Midbrain (tissue), 1 donor: ENCODE results near the gene PPP1CC.
"Not testable (repeated sequence)": the region's sequence is repeated elsewhere in the genome, so short reads cannot be mapped to it uniquely, and the experiment has no call there.

Experiments used
- DNase-seq: peaks from one replicate; lab custom pipeline; 2025; lab: John Stamatoyannopoulos, UW

Gene PPP1CC

DNA sequence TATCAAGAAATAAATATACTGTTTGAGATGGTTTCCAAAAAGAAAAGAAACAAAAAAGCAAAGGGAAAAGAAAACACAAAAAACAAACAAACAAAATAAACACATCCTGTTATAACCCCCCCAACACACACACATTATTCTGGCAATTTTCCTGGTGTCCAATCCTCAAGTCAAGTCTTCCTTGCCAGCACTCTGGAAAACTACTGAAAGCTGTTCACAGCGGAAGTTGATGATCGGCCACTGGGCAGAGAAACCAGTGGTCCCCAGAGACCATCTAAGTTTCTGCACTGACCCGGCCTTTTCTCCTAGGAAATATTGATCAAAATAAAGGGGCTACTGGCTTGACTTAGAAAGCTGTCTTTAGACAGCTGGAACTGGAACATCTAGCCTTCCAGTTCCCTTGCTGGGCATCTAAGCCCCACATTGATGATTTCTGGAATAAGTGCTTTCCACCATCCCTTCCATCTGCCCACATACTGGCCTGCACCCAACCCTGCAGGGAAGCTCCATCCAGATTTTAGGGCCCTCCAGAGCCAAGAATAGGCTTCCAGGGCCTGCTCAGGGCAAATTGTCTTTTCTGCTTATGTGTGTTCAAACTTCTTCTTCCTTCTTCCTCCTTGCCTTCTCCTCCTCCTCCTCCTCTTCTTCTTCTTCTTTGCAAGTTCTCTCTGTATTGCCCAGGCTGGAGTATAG is 11.6 kb upstream of the PPP1CC start:
- no peak for DNase-seq

DNA sequence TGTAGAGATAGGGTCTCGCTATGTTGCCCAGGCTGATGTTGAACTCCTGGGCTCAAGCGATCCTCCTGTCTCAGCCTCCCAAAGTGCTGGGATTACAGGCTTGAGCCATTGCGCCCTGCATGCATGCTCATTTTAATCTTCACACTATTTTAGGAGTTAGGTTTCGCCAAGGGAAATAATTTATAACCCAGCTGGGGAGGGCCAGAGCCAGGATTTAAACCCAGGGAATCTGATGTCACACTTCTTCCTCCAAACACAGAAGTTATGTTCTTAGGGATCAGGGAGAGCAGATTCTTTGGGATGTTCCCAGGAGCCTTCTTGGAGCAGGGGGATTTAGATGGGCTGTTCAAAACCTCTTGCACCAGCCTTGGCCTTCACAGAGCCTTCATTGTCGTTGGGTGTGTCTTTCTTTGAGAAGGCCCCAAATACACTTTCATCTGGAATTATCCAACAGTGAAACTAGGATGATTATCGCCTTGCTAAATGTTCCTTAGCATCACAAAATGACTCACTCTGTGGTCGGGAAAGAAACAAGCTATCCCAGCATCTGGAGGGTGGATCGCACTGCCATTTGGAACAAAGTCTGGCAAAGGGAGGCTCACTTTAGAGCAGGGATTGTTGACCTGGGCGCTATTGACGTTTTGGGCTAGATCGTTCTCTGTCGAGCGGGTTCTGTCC is 8.2 kb upstream of the PPP1CC start:
- no peak for DNase-seq

DNA sequence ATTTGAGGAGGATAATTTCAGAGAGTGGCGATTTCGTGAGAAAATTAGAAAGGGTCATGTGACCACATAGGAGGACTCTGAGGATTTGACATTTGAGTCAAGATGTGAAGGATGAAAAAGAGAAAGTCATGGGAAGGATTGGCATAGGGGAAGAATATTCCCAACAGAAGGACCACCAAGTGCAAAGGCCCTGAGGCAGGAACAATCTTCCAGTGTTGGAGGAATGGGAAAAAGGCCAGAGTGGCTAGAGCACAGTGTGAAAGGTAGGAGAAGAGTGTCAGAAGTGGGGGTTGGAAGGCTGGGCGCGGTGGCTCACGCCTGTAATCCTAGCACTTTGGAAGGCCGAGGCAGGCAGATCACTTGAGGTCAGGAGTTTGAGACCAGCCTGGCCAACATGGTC is 3.9 kb upstream of the PPP1CC start:
- DNase-seq = no peak

DNA sequence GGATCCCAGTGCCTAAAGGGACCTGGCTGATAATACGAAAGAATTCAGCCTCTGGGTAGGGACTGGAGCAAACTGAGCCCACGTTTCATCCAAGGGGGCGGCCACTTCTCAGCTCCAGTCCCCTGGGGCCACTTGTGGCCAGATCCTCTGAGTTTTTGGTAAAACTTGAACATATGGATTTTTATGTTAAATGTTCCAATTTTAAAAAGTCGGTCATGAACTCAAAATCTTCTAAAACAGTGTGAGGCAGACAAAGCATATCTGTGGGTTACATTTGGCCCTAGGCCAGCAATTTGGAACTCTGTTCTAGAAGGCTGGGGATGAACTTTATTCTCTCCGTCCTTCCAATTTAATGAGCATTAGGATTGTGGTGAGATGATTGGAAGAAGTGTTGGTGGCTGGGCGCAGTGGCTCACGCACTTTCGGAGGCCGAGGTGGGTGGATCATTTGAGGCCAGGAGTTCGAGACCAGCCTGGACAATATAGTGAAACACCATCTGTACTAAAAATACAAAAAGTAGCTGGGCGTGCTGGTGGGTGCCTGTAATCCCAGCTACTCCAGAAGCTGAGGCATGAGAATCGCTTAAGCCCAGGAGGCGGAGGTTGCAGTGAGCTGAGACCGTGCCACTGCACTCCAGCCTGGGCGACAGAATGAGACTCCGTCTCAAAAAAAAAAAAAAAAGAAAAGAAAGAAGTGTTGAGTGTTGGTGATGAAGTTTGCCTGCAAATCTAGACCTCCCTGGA is 3.0 kb upstream of the PPP1CC start:
- DNase-seq = no peak

DNA sequence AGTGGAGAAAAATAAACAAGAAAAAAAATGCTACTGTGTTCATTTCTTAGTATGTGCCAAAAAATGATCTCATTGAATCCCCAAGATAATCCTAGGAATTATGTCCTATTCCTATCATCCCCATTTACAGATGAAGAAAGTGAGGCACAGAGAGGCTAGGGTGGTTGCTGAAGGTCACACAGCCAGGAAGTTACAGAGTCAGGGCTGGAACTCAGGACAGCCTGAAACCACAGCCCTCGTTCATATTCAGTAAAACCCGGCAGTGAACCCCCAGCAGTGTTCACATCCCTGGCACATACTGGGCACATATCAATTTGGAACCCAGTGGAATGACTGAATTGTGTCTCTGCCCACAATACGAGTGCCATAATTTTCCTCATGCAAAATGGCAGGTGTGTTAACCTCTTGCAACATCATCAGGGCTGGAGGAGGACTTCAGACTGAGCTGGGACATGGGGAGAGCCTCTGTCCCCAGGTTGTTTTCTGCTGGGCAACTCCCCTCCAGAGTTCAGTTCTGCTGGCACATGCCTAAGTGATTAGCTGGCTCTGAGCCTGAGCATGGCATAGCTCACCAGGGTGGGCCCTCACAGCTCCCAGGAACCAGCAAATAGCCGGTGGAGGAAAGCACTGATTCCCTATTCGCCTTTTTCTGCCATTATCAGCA is 2.0 kb upstream of the PPP1CC start:
- no peak for DNase-seq

DNA sequence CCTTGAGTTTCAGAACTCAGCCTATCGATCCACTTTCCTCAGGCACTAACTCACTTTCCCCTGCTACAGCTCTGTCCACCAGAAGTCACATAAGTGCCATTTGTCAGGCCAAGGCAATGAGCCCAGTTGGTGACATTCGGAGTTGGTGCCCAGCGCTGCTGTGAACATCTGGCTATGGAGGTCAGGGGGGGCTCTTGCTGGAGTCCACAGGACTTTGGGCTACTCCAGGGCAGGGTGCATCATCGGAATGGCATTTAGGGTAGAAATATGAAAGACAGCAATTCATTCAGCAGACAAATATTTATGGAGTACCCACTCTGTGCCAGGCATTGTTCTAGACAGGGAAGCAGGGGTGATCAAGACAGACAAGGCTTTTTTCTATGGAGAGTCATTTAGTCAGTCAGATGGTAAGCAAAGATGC is 1.5 kb upstream of the PPP1CC start:
- DNase-seq = peak; percentile 76

DNA sequence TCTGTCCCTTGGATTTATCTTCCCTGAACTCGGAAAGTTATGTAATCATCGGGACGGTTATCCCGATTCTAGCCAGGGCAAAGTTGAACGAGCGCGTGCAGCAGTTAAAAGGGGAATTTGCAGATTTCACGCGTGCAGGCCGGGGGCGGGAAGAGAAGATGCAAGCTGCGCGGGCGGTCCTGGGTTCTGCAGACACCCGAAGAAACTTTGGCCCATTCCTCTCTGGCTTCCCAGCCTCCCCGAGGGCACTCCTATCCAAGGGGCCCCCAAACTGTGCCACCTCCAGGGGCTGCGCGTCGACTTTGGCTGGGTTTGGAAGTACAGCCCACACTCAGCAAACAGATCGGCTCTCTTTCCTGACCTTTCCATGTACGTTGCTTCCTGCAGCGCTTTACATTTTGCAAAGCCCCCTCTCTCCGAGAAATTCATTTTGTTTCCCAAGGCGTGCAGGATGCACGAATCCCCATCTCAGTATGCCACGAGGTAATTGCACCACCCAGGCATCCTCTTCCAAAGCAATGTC is 941 bp upstream of the PPP1CC start:
- no peak for DNase-seq

DNA sequence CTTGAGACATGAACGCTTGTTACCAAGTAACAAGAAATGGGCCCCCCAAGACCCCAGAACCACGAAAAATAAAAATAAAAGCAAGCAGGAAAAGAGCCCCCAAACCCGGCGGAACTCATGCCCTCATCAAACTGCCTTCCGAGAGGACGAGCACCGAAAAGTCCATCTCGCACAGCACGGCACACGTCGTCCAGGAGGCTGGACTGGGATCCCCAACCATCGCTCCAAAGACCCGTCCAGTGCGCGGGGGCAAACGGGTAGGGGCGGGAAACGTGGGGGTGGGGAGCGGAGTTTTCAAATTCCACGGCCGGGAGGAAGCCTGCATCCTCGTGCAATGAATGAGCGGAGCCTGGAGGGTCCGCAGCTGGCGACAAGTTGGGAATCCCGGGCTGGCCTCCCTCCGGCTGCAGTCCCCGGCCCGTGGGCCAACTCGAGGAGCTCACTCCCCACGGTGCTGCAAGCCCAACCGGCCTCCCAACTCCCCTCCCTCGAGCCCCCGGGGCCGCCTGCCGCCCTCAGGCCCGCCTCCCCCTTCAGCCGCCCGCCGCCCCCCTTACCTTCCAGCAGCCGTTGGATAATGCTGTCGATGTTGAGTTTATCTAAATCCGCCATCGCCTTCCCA is 484 bp downstream of the PPP1CC start:
- no peak for DNase-seq

DNA sequence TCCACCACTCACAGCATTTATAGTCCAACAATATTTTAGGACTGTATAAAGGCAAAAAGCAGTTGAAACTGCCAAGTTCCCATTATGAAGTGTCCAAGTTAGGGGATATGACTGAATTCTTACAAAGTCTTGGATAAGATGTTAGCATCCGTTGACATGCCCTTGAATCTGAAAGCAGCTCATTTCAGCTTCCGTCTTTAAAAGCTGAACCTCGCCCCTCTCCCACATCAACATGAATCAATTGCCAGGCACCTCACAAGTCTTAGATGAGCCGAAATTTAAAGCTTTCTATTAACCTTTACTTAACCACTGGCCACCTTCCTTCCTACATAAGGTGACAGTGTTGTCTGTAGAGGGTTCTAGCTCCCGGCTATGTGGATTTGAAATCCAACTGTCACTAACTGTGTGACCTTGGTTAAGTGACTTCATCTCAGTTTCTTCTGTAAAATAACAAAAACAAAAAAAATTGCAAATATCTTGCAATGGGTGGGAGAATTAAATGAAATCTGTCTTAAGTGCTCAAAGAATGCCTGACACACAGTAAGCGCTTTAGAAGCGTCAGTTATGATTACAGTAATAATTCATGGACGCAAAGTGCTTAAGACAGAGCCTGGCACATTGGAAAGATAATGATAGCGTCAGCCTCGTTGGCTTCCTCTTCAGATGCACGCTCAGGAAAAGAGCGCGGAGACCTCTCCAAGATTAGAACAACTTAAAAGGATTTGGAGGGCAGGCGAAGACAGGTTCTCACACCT is 1.2 kb downstream of the PPP1CC start:
- DNase-seq = no peak

DNA sequence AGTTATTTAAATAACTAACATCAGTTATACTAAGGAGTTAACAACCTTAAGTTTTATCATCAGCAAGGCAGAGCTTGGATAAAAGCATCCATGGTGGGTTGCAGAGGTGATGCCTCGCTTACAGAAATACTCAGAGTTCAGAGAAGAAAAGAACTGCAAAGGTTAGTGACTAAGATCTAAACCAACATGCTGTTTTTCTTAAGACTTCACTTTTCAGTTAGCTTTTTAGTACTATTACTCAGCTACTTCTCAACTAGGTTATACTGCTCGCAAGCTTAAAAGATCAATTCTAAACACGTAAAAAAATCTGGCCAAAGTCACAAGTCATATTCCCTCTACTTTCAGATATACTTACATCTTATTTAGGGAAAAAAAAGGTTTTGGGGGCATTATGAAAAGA is 2.8 kb downstream of the PPP1CC start:
- DNase-seq = no peak

DNA sequence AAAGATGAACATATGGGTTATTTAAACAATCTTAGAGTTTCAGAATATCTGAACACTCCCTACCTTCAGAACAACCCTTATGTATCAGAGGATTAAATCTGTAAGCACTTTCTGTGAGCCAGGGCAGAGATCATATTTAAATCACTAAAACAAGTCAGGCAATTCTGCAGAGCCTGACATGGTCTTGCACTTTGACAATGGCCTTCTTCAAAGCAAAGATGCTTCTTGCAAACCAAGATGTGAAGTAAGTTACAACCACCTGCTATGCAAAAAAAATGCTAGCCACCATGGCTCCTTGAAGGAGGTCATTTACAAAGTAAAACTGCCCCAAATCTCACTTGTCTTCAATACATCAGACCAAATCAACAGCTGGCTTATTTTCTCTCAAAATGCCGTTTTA is 3.2 kb downstream of the PPP1CC start:
- DNase-seq = no peak

DNA sequence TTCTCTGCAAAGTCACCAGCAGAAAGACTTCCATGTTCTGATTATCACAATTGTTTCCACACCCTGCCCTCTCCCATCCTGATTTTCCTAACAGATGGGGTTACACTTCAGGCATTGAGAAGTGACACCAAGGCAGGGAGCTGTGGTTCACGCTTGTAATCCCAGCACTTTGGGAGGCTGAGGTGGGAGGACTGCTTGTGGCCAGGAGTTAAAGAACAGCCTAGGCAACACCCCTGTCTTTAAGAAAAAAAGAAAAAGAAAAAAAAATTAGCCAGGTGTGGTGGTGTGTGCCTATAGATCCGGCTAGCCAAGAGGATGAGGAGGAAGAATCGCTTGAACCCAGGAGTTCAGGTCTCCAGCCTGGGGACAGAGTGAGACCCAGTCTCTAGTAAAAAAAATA is 5.2 kb downstream of the PPP1CC start:
- DNase-seq = no peak

DNA sequence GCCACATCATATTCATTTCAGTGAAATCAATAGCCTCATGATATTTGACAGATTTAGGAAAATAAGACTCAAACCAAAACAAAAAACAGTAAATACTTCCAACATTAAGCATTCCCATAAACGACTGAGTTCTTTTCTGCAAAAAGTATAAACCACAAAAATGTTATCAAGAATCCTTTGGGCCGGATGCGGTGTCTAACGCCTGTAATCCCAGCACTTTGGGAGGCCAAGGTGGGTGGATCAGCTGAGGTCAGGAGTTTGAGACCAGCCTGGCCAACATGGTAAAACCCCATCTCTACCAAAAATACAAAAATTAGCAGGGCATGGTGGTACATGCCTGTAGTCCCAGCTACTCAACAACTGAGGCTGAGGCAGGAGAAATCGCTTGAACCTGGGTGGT is 5.7 kb downstream of the PPP1CC start:
- DNase-seq = not testable (repeated sequence)

DNA sequence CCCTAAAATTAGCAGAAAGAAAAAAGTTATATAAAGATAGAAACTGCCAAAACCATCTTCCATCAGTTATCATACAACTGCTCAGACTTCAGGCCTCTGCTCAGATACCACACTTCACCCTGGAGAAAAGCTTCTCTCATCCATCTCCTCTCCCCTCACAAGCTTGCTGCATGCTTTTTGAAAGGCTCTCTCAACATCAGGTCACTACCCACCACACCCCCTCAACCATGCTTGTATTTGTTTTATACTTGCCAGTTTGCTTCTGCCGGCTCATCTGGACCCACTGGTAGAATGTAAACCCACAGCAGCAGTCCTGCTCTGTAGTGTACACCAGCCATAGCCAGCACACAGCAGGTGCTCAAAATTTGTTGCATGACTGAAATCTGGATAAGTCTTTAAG is 8.8 kb downstream of the PPP1CC start:
- no peak for DNase-seq

DNA sequence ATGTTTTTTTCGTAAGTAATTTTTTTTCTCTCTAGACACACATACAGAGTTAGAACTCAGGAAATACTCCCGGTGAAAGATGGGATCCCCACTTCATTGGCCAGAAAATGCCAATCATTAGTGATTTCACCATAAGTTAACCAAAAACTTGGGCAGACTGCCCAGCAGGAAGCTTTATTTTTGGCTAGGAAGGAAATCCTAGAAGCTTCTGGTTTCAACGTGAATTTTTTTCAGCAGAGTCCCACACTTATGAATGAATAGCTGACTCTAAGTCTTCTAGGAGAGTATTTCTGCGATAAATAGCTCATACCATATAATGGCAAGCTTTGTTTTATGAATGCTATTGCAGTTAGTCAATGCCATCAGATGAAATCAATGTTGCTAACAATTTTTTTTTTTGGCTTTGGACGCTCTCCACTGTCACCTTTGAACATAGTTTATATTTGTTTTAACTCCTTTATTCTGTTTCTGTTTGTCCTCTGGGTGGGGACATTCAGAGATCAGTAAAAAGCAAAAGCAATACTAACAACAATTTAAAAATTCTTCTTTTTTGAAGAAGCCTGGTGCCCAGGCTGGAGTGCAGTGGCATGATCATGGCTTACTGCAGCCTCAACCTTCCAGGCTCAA is 9.5 kb downstream of the PPP1CC start:
- no peak for DNase-seq

DNA sequence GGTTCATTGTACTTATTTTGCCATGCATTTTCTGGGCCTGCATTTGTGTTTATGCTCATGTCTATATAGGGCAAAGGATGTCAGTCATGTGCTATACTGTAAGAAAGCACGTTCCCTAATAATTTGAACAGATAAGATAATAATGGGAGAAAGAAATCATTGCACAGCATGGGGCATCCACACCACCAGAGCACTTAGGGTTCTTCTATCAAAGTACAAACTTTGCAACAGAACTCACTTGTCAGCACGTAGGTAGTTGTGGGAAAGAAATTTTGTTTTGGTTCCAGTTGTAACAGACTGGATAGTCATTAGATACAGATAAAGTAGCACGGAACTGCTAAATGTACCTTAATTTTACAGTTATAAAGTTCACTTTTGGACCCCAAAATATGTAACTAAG is 10.1 kb downstream of the PPP1CC start:
- DNase-seq = no peak

DNA sequence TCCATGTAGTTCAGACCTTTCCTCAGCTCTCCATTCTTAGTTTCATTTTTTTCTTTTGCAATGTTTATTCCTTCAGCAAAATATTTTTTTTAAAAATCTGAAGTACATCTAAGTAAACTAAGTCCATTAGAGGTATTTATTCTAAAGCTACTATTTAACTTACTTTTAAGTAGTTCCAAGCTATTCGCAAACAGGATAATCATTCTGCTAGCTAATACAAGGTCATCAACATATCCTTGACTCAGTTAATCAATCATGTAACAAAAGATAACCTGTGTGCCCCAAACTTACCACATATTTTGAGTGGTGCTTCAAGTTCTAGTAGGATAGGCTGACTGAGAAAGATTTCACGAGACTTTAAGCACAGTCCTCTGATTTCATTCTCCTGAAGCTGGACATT is 11.2 kb downstream of the PPP1CC start:
- no peak for DNase-seq

DNA sequence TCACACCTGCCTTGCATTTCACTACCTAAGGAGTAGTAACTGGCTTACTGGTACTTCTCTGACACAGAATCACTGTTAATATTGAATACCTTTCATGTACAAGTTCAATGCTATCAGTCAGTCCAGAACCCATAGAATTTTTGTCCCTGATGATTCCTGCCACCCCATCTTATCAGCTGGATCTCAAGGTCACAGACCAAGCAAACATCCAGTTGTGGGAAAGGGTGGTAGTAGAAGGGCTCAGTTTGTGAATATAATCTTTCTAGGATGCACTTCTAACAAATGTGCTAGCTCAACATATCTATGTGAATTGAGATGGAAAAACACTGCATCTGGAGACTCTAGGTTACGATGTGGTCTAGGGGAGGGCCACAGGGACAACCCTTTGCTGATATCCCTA is 14.1 kb downstream of the PPP1CC start:
- DNase-seq = no peak

DNA sequence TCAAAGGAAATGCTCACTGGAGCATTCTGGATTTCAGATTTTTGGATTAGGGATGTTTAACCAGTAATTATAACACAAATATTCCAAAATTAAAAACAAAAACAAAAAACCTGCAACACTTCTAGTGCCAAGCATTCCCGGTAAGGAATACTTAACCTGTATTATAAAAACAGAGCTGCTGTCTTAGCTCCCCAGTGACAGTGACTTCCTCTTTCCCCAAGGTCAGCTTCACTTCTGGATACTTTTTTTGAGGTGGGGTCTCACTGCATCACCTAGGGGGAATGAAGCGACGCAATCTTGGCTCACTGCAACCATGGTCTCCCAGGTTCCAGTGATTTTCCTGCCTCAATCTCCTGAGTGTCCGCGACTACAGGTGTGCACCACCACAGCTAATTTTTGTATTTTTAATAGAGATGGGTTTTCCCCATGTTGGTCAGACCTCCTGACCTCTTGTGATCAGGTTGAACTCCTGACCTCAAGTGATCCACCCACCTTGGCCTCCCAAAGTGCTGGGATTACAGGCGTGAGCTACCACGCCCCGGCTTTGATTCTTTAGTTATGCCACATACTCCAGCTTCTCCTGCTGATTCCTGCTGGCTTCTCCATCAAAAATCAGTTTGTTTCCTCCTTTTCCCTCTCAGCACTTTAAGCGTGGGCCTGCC is 15.9 kb downstream of the PPP1CC start:
- DNase-seq = no peak

DNA sequence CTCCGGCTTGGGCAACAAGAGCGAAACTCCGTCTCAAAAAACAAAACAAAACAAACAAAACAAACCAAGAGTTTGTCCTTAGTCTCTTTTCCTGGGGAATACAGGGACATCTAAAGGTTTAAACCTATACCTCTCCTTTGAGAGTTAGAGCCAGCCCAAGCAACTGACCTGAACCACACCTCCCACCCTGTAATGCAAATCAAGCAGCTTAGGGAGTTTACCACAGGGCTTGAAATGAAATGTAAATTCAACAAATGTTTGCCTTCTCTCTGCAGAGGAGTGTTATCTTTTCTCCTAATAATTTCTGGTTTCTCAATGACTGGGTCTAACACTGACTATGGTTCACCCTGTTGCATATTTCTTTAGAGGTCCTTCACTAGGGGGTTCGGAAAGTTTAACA is 16.7 kb downstream of the PPP1CC start:
- no peak for DNase-seq
